RWPE1 (cell line): Measurements from ENCODE around the gene EPHB1.

Experiments used
- CTCF ChIA-PET: fragments of 350-600 bp; sonication (Branson Sonifier 250); formaldehyde crosslinking; extraction: SDS; loops from one replicate; lab custom pipeline; 2021; lab: Yijun Ruan, JAX
- POLR2A ChIA-PET: fragments of 400-600 bp; formaldehyde crosslinking; extraction: SDS; loops from one replicate; lab custom pipeline; 2020; ENCODE audit warnings: antibody characterized with exemption; ENCODE audit not compliant: low non-redundant PET; lab: Yijun Ruan, JAX
- DNase-seq: peaks from one replicate; pipeline ENCODE4 v3.0.0; 2012; ENCODE audit warnings: low spot score
- H3K27ac ChIP-seq: fragments of 450-650 bp; 2 replicates; pipeline ENCODE4 v1.5.1; 2017
- CTCF ChIP-seq: fragments of 450-650 bp; conservative IDR thresholded peaks from 2 replicates; pipeline ENCODE4 v1.5.1; 2017; ENCODE audit warnings: low read depth, mild to moderate bottlenecking

Gene EPHB1

GRCh38 chr3:134791992-134792391 is 3.1 kb upstream of the EPHB1 start:
- DNase-seq, result no peak
- CTCF ChIA-PET, result interaction anchor here (0.6 kb wide), 2 partner anchors 188 to 306 kb away, joined by 3 read pairs; no protein-coding TSS in a partner anchor
- POLR2A ChIA-PET, result no interaction called here
- no peak for TF ChIP-seq CTCF
- no peak overlapping the region for H3K27ac ChIP-seq

DNA sequence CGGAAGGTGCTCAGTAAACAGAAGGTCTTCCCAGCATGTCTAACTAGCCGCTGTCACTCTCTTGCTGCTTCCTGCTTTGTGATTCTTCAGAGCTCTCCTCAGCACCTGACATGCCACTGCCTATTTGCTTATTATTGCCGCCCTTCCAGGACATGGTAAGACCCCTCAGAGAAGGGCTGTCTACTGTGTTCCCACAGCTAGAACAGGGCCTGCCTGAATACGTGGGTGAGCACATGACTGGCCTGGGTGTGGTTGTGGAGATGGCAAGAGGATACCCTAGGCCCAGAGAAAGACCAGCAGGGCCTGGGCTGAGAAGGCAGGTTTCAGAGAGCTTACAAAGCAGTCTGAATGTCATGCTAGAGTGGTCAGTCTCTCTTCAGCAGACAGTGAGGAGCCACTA is 2.4 kb upstream of the EPHB1 start:
- no peak for DNase-seq
- no peak for TF ChIP-seq CTCF
- no peak overlapping the region for H3K27ac ChIP-seq
- POLR2A ChIA-PET, result no interaction called here
- CTCF ChIA-PET, result interaction anchor here (0.6 kb wide), 1 partner anchor 305 kb away, joined by 3 read pairs; no protein-coding TSS in a partner anchor

DNA sequence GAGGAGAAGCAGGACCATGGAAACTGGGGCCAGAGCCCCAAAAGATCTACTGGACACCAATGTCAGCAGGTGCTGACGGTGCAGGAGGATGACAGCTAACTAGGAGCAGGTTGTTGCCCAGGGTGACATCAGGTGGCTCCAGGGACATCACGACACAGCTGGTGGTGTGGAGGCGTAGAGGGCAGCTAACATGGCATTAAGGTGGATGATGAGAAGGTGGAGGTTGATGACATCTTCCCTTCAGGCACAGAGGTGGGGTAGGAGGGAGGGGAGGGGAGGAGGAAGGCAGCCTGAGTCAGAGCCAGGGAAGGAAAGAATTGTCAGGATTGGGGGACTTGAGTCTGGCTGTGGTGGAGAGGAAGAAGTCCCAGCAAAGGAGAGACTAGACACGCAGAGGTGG is 1.5 kb upstream of the EPHB1 start:
- no peak for DNase-seq
- CTCF ChIA-PET, result interaction anchor here (0.8 kb wide), 1 partner anchor 710 kb away, joined by 4 read pairs; no protein-coding TSS in a partner anchor
- POLR2A ChIA-PET, result no interaction called here
- TF ChIP-seq CTCF, result no peak
- no peak overlapping the region for H3K27ac ChIP-seq

GRCh38 chr3:134794323-134794722 is 737 bp upstream of the EPHB1 start:
- POLR2A ChIA-PET, result no interaction called here
- no peak for TF ChIP-seq CTCF

DNA sequence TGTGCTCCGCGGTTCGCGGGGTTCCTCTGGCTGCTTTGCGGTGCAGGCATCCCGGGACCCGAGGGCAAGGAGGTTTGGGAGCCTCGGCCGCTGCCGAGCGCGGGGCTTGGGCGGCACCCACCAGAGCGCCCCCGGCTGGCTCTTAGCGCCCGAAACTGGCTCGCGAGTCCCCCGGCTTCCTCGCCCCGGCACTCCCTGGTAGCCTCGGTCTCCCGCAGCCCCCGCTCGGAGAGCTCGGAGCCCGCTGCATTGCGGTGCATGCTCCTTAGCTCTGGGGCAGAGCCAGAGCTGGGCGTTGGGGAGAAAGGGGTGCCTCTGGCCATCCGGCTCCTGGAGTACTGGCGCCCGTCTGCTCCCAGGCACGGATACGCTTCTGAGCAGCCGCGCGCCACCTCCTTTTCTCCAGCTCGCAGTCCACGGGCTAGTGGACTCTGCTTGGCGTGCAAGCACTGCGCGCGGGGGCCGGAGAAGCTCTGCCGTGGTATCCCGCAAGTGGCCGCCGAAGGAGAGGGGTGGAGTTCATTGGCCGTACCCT is 753 bp downstream of the EPHB1 start:
- no peak for TF ChIP-seq CTCF
- DNase-seq, result no peak
- CTCF ChIA-PET, result interaction anchor here (0.6 to 2.0 kb wide), 7 partner anchors 21 to 1247 kb away, joined by 3 to 7 read pairs (median 6); no protein-coding TSS in a partner anchor
- no peak overlapping the region for H3K27ac ChIP-seq
- POLR2A ChIA-PET, result no interaction called here

More at GRCh38 chr3:134794323-134794722, 737 bp upstream of the EPHB1 start:
- H3K27ac ChIP-seq, result no peak overlapping the region
- CTCF ChIA-PET, result interaction anchor here (0.5 to 2.0 kb wide), 28 partner anchors 8 to 1295 kb away, joined by 3 to 12 read pairs (median 4); no protein-coding TSS in a partner anchor
- no peak for DNase-seq

- no peak for DNase-seq
- no peak overlapping the region for H3K27ac ChIP-seq
- ChIA-PET CTCF (interaction anchor here (1.0 to 2.0 kb wide), 2 partner anchors 21 to 196 kb away, joined by 3 to 7 read pairs; no protein-coding TSS in a partner anchor), POLR2A (no interaction called here)
- TF ChIP-seq CTCF, result no peak
These were observed 1.4 kb downstream of the EPHB1 start for GRCh38 chr3:134796281-134797056.
